HCEC 1CT (cell line): ENCODE measurements around the gene NOXA1.
A peak's percentile ranks its signal among the peaks of the same experiment; 100 is the strongest.
"Not testable (repeated sequence)": the region's sequence is repeated elsewhere in the genome, so short reads cannot be mapped to it uniquely, and the experiment has no call there.

Experiments used
- DNase-seq: peaks from one replicate; pipeline ENCODE4 v3.0.0-alpha.2; 2017

NOXA1 gene

DNA sequence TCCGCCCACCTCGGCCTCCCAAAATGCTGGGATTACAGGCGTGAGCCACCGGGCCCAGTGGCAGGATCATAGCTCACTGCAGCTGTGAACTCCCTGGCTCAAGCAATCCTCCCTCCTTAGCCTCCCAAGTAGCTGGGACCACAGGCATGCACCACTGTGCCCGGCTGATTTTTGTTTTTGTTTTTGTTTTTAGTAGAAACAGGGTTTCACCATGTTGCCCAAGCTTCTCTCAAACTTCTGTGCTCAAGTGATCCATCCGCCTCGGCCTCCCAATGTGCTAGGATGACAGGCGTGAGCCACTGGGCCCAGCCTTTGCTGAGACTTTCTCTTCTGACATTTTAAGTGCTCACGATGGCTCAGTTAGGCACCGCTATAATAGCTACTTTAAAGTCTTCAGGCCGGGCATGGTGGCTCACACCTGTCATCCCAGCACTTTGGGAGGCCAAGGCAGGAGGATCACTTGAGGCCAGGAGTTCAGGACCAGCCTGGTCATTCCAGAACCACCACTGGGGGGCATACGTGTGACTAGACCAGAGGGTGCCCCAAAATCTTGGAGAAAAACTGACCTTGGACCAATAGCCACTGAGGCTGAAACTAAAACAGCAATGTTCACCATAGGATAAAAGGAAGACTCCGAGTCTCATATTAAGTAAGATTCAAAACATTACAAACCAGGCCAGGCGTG is 21.1 kb downstream of the NOXA1 start:
- no peak for DNase-seq

DNA sequence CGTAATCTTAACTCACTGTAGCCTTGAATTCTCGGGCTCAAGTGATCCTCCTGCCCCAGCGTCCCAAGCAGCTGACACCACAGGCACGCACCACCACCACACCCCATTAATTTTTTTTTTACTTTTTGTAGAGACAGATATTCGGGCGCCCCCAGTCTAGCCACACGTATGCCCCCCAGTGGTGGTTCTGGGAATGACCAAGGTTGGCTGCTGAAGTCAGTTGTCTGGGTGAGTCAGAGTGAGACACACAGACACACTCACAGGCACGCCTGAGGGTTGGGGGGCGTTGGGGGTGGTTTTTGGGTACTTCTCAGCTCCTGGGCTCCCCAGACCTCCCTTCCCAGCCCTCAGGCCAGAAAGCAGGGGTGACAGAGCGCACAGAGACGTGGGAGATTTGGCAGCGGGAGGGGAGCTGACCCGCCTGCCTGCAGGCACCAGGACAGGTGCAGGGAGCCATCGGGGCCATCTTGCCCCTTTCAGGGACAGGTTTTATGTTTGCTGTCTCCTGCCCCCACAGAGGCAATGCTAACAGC is 22.1 kb downstream of the NOXA1 start:
- peak; percentile 75 for DNase-seq

DNA sequence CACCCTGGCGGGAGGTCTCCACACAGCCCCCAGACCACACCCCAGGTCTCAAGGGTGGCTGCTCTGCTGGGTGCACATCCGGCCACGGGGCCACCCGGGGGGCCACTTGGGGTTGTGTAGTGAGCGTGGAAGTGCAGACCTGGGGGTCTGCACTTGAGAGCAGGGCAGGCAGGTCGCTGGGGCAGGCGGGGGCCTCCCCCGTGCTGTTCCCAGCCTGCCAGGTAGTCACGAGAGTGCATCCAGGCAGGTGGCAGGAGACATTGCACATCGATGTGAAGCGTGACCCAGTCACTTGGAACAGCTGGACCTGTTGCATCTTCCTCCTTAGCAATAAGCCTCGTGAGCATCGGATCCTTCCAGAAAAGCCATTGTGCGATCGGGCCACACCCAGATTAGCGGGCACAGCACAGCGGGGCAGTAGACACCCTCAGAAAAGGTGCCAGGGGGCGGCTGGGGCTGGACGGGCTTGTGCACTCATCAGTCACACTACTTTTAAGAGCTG is 22.8 kb downstream of the NOXA1 start:
- DNase-seq = no peak

DNA sequence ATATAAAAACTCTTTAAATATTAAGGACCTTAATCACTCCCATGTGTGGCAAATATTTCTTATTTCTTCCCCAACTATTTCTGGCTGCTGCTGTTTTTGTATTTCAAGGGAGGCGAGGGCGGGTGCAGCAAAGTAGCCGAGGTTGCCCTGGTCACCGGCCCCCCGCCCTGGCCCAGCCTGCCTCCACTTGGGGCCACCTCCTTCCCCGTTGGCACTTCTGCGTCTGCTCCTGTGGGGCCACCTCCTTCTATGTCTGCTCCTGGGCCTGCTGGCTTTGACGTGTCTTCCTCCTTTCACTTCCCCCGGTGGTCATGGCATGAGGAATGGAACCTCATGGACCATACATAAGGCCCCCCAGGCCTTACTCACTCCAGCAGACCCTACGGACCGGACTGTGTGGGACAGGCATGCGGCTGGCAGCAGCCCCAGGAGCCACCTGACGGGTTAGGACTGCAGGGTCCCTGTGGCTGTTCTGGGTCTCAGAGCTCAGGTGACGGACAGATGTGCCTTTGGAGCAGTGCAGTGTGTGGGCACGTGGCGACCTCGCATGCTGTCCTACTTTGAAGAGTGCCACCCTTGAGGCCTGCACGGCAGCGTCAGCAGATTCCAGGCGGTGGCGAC is 23.8 kb downstream of the NOXA1 start:
- no peak for DNase-seq

DNA sequence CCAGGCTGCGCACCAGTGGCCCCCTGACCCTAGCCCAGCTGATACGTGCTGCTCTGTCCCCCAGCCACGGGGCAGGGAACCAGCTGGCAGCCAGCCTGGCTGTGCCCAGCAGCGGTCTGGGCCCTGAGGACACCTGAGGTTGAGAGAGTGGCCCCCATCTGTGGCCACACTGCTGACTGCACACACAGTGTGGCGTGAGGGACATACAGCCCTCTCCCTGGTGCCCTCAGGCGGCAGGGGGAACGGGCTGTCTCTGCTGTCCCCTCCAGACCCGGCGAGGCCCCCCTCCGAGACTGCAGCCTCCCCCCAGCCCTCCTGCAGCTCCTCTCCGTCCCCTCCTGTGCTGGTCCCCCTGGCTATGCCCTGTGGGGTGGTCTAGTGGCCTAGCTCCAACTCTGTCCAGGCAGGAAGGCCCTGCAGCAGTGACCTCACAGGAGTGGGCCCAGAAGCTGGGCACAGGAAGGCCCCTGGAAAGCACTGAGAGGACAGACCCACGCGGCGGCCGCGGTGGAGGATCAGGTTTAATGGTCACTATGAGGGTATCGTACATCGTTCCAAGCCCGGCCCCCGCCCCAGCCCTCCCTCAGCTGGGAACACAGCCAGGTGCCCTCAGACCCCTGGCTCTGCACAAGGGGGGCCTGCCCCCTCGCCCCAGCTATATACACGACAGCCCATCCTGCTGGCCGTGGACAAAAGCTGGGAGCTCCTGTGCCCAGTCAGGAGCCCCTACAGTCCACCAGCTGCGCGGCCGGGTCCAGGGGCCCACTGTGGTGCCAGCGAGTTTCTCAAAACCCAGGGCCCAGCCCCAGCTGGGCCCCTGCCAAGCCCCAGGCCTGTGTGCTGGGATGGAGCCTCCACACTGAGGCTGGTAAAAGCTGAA is 24.8 kb downstream of the NOXA1 start:
- no peak for DNase-seq

DNA sequence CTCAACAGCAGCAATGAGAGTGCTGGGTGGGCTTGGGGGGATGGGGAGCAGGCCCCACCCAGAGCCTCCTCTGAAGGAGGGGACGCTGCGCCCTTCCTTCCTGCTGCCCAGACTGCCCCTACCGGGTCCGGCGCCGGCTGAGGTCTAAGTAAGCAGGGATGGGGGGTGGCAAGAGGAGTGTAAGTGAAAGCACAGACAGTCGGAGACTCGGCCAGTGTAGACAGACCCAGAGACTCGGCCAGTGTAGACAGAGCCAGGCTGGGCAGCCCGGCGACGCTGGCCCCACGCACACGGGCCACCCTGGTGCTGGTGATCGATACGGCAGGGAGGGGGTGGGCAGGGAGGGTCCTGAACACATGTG is 25.4 kb downstream of the NOXA1 start:
- DNase-seq = no peak

DNA sequence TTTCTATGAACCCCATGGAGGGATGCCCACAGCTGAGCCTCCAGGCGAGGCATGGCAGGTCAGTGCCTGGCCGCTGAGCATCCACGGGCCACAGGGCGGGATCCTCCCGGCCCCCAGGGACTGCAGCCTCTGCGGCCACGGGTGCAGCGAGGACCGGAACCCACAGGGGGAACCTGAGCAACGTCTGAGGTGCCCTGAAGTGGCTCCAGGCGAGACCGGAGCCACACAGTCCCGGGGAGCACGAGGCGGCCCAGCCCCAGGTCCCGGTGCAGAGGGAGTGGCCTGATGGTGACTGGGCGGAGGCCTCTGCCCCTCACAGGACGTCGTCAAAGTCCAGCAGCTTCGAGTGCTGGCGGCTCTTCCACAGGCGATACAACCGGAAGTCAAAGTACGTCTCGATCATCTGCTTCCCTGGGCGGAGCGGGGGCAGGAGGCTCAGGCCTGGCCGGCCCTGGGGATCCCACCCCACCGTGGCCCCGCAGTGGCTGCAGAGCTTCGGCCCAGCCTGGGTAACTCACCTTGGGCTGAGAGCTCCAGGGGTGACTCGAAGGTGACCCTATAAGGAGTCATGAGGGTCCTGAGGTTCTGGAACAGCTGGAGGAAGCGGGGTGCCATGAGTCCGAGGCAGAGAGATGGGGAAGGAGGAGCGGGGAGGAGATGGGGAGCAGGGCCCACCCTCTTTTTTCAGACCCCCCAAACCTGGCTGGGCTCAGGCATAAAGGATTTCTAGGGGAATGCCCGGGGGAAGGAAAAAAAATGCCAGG is 26.1 kb downstream of the NOXA1 start:
- no peak for DNase-seq

DNA sequence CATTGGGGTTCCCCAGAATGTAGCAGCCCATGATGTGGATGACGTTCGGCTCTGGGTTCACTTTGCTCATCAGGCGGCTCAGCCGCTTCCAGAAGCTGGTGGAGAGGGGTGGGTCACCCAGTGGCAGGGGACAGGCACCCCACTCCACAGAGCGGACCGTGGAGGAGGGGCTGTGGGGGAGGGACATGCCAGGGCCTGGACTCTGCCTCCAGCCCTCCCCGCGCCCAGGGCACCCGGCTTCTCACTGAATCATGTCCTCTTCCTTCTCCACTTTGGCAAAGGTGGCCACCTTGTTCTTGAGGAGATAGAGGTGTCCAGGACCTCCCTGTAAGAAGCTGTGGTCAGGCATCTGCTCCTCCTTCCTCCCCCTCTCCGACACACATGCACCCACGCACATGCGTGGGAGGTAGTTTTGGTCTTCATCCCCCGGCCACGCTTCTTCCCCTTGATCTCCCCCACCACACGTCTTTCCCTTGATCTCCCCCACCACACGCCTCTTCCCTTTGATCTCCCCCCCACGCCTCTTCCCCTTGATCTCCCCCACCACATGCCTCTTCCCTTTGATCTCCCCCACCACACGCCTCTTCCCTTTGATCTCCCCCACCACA is 26.8 kb downstream of the NOXA1 start:
- no peak for DNase-seq

DNA sequence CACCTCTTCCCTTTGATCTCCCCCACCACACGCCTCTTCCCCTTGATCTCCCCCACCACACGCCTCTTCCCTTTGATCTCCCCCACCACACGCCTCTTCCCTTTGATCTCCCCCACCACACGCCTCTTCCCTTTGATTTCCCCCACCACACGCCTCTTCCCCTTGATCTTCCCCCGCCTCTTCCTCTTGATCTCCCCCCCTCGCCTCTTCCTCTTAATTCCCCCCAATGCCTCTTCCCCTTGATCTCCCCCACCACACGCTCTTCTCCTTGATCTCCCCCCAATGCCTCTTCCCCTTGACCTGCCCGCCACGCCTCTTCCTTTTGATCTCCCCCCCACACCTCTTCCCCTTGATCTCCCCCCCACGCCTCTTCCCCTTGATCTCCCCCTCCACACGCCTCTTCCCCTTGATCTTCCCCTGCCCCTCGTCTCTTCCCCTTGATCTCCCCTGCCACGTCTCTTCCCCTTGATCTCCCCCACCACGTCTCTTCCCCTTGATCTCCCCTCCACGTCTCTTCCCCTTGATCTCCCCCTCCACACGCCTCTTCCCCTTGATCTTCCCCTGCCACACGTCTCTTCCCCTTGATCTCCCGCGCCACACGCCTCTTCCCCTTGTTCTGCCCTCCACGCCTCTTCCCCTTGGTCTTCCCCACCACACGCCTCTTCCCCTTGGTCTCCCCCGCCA is 27.5 kb downstream of the NOXA1 start:
- DNase-seq = not testable (repeated sequence)

DNA sequence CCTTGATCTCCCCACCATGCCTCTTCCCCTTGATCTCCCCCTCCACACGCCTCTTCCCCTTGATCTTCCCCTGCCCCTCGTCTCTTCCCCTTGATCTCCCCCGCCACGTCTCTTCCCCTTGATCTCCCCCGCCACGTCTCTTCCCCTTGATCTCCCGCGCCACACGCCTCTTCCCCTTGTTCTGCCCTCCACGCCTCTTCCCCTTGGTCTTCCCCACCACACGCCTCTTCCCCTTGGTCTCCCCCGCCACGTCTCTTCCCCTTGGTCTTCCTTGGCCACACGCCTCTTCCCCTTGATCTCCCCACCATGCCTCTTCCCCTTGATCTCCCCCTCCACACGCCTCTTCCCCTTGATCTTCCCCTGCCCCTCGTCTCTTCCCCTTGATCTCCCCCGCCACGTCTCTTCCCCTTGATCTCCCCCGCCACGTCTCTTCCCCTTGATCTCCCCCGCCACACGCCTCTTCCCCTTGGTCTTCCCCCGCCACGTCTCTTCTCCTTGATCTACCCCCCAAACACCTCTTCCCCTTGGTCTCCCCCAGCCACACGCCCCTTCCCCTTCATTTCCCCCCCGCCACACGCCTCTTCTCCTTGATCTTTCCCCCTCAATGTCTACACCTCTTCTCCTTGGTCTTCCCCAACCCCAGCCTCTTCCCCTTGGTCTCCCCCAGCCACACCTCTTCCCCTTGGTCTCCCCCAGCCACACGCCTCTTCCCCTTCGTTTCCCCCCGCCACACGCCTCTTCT is 28.2 kb downstream of the NOXA1 start:
- DNase-seq = not testable (repeated sequence)

DNA sequence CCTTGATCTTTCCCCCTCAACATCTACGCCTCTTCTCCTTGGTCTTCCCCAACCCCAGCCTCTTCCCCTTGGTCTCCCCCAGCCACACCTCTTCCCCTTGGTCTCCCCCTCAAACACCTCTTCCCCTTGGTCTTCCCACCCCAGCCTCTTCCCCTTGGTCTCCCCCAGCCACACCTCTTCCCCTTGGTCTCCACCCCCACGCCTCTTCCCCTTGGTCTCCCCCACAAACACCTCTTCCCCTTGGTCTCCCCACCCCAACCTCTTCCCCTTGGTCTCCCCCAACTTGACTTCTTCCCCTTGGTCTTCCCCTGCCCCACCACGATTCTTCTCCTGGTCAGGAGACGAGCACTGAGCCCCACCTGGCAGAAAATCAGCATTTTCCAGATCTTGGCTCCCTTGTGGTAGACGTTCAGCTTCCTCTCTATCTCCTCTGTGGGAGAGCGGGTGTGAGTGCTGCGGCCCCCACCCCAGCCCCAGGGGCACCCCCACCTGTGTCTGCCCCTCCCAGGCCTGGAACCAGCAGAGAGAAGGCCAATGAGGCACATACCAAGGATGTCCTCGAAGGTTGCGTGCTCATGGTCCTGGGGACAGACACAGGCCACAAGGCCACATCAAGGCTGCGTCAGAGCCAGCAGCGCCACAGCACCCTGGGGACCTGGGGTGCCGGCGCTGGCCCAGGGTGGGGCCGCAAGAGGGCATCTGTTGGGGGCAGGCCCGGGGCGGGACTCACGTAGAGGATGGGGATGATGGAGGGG is 29.0 kb downstream of the NOXA1 start:
- DNase-seq = no peak

DNA sequence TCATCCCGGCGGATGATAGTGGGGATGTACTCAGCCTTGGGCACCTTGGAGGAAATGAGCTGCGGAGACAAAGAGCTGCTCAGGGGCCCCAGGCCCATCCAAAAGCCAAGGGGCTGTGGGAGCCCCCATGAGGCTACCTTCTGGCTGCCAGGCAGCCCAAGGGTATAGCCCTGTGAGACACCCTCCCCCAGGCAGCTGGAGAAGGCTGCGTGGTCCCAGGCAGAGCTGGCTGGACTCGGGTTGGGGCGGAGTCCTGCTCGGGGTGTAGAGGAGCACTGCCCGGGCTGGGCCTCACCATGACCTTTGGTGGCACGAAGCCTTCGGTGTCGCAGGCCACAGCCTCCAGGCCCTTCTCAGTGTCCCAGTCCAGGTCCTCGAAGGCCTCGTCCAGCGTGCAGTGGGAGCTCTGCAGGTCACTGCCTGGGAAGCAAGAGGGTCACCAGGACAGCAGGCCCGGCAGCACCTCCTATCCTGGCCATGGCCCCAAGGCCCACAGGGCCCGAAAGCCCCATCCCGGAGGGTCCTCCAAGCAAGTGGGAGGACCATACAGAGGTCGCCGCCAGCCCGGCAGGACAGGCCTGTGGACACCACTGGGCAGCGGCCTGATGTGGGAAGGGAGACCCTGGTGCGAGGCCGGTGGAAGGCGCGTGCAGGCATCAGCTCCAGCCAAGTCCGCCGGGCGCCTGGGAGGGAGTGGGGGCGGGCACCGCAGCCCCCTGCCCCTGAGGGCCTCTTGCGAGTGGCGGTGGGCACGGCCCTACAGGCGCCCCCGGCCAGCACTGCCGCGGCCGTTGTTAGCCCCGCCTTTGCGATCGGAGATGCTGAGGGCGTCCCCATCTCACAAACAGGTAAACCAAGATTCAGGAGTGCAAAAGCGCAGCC is 29.8 kb downstream of the NOXA1 start:
- no peak for DNase-seq

DNA sequence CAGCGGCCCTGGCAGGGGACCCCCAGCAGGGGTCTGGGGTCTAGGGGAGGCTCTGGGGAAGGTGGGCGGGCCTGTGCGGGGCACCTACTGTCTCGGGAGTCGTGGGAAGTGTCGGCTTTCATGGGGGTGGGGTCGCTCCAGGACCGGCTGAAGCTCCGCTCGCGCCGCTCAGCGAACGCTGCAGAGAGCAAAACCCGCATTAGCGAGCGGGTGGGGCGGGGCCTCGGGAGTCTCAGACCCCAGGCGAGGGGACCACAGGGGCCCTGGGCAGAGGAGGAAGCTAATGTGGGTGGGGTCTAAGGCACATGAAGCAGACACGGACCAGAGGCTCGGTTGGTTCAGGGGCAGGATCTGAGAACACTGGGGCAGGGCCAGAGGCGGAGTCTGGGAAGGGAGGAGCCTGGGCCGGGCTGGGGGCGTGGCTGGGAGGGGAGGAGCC is 30.5 kb downstream of the NOXA1 start:
- DNase-seq = peak; percentile 13

DNA sequence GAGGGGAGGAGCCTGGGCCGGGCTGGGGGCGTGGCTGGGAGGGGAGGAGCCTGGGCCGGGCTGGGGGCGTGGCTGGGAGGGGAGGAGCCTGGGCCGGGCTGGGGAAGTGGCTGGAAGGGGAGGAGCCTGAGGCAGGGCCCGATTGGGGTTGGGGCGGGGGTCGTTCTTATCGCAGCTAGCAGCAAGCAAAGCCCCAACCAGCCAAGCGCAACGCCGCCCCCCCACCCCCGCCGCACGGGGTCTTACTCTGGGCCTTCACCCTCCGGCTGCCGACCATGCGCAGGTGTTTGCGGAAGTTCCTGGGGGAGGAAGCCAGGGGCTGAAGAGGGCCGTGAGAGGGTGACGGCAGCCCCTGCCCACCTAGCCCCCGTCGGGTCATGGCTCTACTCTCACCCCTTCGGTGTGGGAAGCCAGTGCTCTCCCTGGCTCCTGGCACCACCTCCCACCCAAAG is 31.0 kb downstream of the NOXA1 start:
- DNase-seq = no peak

DNA sequence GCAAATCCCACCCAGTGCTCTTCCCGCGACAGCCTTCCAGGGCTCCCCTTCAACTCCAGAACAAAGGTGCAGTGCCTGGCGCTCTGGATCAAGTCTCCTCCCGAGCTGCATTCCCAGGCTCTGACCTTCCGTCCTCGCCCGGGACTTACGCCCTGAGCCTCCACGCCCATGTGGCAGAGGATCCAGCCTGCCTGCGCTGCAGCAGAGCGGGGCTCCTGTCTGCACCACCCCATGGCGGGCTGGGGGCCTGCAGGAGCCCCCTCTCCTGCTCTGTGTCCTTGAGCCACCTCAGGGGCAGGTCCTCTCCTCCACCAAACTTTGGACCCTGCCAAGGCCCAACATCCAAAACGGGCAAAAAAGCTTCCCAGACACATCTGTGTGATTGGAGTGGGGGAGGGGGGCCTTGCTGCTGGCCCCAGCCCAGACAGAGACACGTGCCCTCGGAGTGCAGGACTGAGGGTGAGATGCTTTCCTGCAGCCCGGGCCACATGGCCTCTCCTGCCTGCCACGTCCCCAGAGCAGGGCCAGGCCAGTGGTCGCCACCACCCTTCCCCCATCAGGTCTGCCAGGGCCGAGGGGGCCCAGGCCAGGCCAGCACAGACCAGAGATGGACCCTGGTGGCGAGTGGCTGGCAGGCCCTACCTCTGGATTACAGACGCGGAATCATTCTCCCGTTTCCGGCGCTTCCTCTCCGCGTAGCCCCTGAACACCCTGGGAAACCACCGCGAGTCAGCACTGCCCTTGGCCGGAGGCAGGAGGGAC is 31.6 kb downstream of the NOXA1 start:
- no peak for DNase-seq

DNA sequence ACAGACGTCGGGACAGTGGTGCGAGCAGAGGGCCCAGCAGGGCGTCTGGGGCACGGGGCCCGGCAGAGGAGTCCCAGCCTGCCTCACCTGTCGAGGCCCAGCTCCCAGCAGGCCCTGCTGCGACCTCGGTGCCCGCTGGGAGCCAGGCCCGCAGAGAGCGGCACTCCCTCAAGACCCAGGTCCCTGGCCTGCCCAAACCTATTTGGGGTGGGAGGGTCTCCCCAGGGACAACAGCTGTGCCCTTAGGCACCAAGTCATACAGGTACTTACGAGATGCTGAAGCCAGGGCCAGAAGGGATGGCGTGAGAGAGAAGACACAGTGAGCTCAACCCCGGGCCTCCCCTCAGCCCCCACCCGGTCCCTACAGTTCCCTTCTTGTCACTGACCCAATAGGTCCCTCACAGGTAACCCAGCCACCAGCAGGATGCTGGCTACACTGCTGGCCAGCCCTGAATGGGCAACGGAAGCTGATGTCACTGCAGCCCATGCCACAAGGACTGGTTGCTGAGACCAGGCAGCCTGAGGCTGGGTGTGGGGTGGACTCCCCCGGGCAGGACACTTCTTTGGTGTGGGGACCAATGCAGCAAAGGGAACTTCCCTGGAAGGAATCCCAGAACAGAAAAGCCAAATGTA is 32.3 kb downstream of the NOXA1 start:
- DNase-seq = no peak

DNA sequence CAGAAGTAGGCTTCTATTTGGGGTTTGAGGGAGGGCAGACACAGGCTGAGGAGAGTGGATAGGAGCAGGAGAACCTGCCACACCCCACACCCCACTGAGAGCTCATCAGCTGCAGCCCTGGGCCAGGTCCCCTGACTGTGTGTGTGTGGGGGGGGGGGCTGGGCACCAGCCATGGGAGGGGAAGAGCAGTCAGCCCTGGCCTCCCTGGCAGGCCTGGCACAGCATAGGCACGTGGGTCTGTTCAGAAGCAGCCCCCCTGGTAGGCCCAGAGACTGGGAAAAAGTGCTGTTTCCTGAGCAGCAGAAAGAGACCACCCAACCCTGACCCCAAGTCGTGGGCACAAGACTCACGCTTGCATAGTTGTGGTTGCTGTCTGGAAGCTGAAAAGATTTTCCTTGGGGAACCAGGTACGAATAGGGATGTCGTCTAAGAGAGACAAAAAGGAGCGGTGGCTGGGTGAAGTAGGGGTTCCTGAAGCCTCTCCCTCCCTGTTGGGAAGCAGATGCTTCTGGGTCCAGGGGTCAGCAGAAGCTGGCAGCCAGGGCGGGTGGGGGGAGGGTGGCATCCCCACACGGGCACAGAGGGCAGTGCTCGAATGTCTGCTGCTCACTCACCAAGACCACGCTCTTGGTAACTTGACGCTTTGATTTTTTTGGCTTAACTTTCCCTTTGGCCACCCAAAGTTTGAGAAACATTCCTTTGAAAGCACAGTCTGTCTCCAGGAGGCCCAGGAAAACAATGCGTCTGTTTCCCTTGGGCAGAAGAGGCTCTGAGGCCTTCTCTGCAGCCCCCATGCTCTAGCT is 33.1 kb downstream of the NOXA1 start:
- no peak for DNase-seq
